ENCODE results near the gene DPCD.

DPCD gene

GRCh38 chr10:101572126-101572525, 16.0 kb upstream of the DPCD start:
- no peak for TF ChIP-seq CTCF (IDR thresholded peaks at IDR 0.05; ENCODE audit: control insufficient read depth, extremely low read depth, insufficient read depth)
- no peak for DNase-seq (ENCODE audit: low read depth)
- no peak overlapping the region for H3K4me3 ChIP-seq (ENCODE audit: low read depth, low read length)

GRCh38 chr10:101572785-101573184, 15.3 kb upstream of the DPCD start:
- H3K4me3 ChIP-seq (ENCODE audit: low read depth, low read length) = no peak overlapping the region
- no peak for DNase-seq (ENCODE audit: low read depth)
- TF ChIP-seq CTCF (IDR thresholded peaks at IDR 0.05; ENCODE audit: control insufficient read depth, extremely low read depth, insufficient read depth) = no peak

DNA sequence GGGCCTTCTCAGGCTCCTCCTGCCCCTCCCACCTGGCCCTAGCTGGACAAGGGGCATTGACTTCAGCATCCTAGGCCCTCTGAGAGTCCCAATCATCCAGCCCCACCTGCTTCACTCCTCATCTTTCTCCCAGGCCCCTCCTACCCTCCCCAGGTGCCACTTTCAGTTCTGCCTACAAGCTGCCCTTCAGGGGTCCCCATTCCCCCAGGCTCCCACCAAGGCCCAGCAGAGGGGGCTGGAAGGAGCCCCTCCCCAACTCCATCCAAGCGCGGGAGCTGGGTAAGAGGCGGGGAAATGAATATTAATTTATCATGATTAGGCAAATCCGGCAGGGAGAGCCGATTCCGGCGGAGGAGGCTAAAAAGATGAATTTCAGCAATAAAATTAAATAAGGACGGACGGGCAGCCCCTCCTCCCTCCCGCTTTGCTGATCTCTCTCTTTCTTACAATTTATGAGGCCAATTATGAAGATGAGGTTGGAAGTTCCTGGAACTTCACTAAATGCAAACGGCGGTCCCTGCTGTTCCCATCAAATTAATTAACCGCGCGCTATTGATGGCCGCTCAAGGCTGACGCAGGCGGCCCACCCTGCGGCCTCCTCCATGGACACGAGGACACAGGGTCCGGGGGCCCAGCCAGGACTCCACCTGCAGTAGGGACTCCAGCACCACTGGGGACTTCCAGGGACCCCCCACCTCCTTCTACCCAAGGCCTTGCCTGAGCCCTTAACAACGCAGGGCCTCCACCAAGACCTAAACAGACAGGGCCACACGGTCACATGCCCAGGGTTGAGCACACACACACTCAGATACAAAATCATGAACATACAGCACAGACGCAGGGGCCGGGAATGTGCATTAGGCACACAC, 14.0 kb upstream of the DPCD start:
- no peak overlapping the region for H3K4me3 ChIP-seq (ENCODE audit: low read depth, low read length)
- TF ChIP-seq CTCF (IDR thresholded peaks at IDR 0.05; ENCODE audit: control insufficient read depth, extremely low read depth, insufficient read depth) = no peak
- DNase-seq (ENCODE audit: low read depth) = no peak

DNA sequence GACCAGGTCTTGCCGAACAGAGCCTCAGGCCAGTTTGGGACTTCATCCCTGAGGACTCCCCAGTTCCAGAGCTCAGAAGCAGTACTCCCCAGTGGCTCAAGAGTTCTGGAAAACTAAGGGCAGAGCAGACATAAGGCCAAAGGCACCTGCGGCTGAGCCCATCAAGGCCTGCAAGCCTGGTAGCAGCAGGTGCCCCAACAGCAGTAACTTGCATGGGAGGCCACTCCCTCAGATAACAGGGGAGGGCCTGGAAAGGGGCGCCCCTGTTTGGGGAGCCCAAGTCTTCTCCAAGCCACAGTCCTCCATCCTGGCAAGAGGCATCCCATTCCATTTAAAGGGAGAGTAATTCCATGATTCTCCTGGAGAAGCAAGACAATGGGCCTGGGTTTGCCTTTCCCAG, 13.0 kb upstream of the DPCD start:
- no peak for TF ChIP-seq CTCF (IDR thresholded peaks at IDR 0.05; ENCODE audit: control insufficient read depth, extremely low read depth, insufficient read depth)
- H3K4me3 ChIP-seq (ENCODE audit: low read depth, low read length) = no peak overlapping the region
- no peak for DNase-seq (ENCODE audit: low read depth)

DNA sequence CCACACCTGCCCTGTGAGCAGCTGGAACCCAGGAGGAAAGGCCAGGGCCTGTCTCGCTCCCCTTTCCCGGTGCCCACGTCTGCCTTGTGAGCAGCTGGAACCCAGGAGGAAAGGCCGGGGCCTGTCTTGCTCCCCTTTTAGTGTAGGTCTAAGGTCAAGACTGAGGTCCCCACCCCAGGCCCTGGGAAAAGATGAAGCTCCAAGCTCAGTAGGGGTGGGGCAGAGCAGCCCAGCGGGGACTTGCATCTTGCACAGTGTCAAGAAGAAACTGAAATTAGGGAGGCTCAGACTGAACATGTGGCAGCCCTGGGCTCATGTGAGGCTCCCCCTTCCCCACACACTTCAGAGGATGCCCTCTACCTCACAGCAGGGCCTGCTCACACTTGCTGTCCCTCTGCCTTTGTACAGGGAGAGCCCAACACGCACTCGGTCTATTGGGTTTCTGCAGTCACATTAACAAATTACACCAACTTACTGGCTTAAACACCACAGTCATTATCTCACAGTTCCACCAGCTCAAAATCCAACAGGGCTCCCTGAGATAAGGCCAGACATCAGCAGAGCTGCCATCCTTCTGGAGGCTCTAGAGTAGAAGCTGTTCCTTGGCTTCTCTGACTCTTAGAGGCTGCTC, 12.4 kb upstream of the DPCD start:
- H3K4me3 ChIP-seq (ENCODE audit: low read depth, low read length) = no peak overlapping the region
- DNase-seq (ENCODE audit: low read depth) = no peak
- no peak for TF ChIP-seq CTCF (IDR thresholded peaks at IDR 0.05; ENCODE audit: control insufficient read depth, extremely low read depth, insufficient read depth)

GRCh38 chr10:101576211-101576863, 11.8 kb upstream of the DPCD start:
- TF ChIP-seq CTCF (IDR thresholded peaks at IDR 0.05; ENCODE audit: control insufficient read depth, extremely low read depth, insufficient read depth) = no peak
- no peak overlapping the region for H3K4me3 ChIP-seq (ENCODE audit: low read depth, low read length)
- no peak for DNase-seq (ENCODE audit: low read depth)

Measured in LNCaP clone FGC (cell line).